Measurements from ENCODE around the gene OR52E4. TPM values are rescaled to one million over a fixed set of nuclear protein-coding genes. Genes with fewer than 3 reads are reported as not detected.

The OR52E4 gene
- total RNA-seq, 1 experiment from 2014 or later, result not detected

DNA sequence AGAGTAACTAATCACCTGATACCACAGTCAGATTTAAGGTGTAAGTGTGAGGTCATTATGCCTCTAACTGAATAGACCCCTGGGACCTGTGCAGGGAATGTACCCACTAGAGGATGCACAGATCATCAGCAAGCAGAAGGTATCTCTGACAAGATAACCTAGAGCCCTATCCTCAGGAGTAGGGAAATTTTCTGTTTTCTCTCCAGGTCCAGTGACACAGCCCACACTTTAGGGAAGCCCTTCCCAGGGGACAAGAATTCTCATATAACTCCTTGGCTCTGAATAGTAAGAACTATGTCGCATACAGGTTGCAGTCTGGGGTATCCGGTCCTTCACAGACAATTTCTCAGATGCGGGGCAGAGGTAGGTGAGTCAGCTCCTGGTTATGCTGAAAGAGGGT lies 12.5 kb downstream of the OR52E4 start, which contains the start of gene OR52E5 (continued):
- TF ChIP-seq, protein P1, sequence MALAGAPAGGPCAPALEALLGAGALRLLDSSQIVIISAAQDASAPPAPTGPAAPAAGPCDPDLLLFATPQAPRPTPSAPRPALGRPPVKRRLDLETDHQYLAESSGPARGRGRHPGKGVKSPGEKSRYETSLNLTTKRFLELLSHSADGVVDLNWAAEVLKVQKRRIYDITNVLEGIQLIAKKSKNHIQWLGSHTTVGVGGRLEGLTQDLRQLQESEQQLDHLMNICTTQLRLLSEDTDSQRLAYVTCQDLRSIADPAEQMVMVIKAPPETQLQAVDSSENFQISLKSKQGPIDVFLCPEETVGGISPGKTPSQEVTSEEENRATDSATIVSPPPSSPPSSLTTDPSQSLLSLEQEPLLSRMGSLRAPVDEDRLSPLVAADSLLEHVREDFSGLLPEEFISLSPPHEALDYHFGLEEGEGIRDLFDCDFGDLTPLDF (CRISPR knock-in tag; IDR thresholded peaks at IDR 0.05), result no peak
- TF ChIP-seq GRHL2 (CRISPR knock-in tag; IDR thresholded peaks at IDR 0.05; ENCODE audit: insufficient replicate concordance, severe bottlenecking), result no peak
- TF ChIP-seq, protein P2, sequence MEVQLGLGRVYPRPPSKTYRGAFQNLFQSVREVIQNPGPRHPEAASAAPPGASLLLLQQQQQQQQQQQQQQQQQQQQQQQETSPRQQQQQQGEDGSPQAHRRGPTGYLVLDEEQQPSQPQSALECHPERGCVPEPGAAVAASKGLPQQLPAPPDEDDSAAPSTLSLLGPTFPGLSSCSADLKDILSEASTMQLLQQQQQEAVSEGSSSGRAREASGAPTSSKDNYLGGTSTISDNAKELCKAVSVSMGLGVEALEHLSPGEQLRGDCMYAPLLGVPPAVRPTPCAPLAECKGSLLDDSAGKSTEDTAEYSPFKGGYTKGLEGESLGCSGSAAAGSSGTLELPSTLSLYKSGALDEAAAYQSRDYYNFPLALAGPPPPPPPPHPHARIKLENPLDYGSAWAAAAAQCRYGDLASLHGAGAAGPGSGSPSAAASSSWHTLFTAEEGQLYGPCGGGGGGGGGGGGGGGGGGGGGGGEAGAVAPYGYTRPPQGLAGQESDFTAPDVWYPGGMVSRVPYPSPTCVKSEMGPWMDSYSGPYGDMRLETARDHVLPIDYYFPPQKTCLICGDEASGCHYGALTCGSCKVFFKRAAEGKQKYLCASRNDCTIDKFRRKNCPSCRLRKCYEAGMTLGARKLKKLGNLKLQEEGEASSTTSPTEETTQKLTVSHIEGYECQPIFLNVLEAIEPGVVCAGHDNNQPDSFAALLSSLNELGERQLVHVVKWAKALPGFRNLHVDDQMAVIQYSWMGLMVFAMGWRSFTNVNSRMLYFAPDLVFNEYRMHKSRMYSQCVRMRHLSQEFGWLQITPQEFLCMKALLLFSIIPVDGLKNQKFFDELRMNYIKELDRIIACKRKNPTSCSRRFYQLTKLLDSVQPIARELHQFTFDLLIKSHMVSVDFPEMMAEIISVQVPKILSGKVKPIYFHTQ (CRISPR knock-in tag; IDR thresholded peaks at IDR 0.05), result no peak

DNA sequence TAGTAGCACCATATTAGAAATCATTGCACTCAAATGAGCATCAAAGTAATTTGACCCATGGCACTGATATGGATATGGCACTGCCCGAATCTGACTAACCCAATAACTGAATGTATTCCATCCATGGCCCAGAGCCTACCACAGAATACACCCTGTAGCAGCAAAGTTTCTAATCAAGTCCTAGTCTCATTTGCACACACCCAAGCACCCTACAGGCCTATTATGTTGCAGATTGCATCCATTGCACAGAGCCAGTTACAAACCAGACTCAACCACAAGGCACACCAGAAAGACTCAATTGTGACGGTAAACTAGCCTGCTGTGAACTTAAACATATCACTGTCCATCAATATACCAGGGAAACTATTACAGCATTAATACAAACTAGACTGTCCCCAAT lies 19.1 kb downstream of the OR52E4 start:
- H3K27ac Mint-ChIP-seq, result no peak overlapping the region
- H3K36me3 Mint-ChIP-seq, result no peaks in the 10 kb centered on the region
- DNase-seq (ENCODE audit: low spot score) (no peak), ATAC-seq (peak; percentile 65)
- CTCF ChIA-PET, result no interaction called here
- no peaks in the 10 kb centered on the region; the same call in 1 of the 2 replicates for H3K9me3 Mint-ChIP-seq
- POLR2A ChIA-PET, result no interaction called here
- H3K27me3 Mint-ChIP-seq (ENCODE audit: low read depth), result no peaks in the 10 kb centered on the region
- TF ChIP-seq, protein P3, sequence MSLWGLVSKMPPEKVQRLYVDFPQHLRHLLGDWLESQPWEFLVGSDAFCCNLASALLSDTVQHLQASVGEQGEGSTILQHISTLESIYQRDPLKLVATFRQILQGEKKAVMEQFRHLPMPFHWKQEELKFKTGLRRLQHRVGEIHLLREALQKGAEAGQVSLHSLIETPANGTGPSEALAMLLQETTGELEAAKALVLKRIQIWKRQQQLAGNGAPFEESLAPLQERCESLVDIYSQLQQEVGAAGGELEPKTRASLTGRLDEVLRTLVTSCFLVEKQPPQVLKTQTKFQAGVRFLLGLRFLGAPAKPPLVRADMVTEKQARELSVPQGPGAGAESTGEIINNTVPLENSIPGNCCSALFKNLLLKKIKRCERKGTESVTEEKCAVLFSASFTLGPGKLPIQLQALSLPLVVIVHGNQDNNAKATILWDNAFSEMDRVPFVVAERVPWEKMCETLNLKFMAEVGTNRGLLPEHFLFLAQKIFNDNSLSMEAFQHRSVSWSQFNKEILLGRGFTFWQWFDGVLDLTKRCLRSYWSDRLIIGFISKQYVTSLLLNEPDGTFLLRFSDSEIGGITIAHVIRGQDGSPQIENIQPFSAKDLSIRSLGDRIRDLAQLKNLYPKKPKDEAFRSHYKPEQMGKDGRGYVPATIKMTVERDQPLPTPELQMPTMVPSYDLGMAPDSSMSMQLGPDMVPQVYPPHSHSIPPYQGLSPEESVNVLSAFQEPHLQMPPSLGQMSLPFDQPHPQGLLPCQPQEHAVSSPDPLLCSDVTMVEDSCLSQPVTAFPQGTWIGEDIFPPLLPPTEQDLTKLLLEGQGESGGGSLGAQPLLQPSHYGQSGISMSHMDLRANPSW (CRISPR knock-in tag; conservative IDR thresholded peaks at IDR 0.05; ENCODE audit: low read depth), result no peak
- TF ChIP-seq, protein P4, sequence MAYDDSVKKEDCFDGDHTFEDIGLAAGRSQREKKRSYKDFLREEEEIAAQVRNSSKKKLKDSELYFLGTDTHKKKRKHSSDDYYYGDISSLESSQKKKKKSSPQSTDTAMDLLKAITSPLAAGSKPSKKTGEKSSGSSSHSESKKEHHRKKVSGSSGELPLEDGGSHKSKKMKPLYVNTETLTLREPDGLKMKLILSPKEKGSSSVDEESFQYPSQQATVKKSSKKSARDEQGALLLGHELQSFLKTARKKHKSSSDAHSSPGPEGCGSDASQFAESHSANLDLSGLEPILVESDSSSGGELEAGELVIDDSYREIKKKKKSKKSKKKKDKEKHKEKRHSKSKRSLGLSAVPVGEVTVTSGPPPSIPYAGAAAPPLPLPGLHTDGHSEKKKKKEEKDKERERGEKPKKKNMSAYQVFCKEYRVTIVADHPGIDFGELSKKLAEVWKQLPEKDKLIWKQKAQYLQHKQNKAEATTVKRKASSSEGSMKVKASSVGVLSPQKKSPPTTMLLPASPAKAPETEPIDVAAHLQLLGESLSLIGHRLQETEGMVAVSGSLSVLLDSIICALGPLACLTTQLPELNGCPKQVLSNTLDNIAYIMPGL (CRISPR knock-in tag; IDR thresholded peaks at IDR 0.05), result no peak
- TF ChIP-seq, protein P1 (CRISPR knock-in tag; IDR thresholded peaks at IDR 0.05), result no peak
- no peak for TF ChIP-seq TP53 (CRISPR knock-in tag; IDR thresholded peaks at IDR 0.05)
- TF ChIP-seq, protein P5, sequence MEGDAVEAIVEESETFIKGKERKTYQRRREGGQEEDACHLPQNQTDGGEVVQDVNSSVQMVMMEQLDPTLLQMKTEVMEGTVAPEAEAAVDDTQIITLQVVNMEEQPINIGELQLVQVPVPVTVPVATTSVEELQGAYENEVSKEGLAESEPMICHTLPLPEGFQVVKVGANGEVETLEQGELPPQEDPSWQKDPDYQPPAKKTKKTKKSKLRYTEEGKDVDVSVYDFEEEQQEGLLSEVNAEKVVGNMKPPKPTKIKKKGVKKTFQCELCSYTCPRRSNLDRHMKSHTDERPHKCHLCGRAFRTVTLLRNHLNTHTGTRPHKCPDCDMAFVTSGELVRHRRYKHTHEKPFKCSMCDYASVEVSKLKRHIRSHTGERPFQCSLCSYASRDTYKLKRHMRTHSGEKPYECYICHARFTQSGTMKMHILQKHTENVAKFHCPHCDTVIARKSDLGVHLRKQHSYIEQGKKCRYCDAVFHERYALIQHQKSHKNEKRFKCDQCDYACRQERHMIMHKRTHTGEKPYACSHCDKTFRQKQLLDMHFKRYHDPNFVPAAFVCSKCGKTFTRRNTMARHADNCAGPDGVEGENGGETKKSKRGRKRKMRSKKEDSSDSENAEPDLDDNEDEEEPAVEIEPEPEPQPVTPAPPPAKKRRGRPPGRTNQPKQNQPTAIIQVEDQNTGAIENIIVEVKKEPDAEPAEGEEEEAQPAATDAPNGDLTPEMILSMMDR (IDR thresholded peaks at IDR 0.05), result no peak
- no peak for TF ChIP-seq NFYB (CRISPR knock-in tag; conservative IDR thresholded peaks at IDR 0.05; ENCODE audit: low read depth)
- no peak for TF ChIP-seq SMAD3 (CRISPR knock-in tag; IDR thresholded peaks at IDR 0.05; ENCODE audit: borderline replicate concordance)
- TF ChIP-seq IRF2 (CRISPR knock-in tag; IDR thresholded peaks at IDR 0.05; ENCODE audit: borderline replicate concordance, low read depth), result no peak
- no peak for TF ChIP-seq ELF4 (CRISPR knock-in tag; IDR thresholded peaks at IDR 0.05; ENCODE audit: low read depth)
- TF ChIP-seq, protein P6, sequence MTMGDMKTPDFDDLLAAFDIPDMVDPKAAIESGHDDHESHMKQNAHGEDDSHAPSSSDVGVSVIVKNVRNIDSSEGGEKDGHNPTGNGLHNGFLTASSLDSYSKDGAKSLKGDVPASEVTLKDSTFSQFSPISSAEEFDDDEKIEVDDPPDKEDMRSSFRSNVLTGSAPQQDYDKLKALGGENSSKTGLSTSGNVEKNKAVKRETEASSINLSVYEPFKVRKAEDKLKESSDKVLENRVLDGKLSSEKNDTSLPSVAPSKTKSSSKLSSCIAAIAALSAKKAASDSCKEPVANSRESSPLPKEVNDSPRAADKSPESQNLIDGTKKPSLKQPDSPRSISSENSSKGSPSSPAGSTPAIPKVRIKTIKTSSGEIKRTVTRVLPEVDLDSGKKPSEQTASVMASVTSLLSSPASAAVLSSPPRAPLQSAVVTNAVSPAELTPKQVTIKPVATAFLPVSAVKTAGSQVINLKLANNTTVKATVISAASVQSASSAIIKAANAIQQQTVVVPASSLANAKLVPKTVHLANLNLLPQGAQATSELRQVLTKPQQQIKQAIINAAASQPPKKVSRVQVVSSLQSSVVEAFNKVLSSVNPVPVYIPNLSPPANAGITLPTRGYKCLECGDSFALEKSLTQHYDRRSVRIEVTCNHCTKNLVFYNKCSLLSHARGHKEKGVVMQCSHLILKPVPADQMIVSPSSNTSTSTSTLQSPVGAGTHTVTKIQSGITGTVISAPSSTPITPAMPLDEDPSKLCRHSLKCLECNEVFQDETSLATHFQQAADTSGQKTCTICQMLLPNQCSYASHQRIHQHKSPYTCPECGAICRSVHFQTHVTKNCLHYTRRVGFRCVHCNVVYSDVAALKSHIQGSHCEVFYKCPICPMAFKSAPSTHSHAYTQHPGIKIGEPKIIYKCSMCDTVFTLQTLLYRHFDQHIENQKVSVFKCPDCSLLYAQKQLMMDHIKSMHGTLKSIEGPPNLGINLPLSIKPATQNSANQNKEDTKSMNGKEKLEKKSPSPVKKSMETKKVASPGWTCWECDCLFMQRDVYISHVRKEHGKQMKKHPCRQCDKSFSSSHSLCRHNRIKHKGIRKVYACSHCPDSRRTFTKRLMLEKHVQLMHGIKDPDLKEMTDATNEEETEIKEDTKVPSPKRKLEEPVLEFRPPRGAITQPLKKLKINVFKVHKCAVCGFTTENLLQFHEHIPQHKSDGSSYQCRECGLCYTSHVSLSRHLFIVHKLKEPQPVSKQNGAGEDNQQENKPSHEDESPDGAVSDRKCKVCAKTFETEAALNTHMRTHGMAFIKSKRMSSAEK (CRISPR knock-in tag; IDR thresholded peaks at IDR 0.05; ENCODE audit: borderline replicate concordance), result no peak
- TF ChIP-seq, protein P7, sequence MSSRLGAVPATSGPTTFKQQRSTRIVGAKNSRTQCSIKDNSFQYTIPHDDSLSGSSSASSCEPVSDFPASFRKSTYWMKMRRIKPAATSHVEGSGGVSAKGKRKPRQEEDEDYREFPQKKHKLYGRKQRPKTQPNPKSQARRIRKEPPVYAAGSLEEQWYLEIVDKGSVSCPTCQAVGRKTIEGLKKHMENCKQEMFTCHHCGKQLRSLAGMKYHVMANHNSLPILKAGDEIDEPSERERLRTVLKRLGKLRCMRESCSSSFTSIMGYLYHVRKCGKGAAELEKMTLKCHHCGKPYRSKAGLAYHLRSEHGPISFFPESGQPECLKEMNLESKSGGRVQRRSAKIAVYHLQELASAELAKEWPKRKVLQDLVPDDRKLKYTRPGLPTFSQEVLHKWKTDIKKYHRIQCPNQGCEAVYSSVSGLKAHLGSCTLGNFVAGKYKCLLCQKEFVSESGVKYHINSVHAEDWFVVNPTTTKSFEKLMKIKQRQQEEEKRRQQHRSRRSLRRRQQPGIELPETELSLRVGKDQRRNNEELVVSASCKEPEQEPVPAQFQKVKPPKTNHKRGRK (CRISPR knock-in tag; IDR thresholded peaks at IDR 0.05; ENCODE audit: borderline replicate concordance), result no peak
- no peak for TF ChIP-seq FOXP1 (CRISPR knock-in tag; IDR thresholded peaks at IDR 0.05; ENCODE audit: borderline replicate concordance)
- no peak for TF ChIP-seq TCF7 (CRISPR knock-in tag; IDR thresholded peaks at IDR 0.05; ENCODE audit: low read depth)
- H3K4me3 Mint-ChIP-seq, result no peak overlapping the region
- peaks cover 9% of the 10 kb centered on the region for H3K4me1 Mint-ChIP-seq
